HG02938 (cell line): Measurements from ENCODE around the gene RGS7.

ENCODE experiments used
- ATAC-seq: cut with Tn5 transposase; IDR thresholded peaks from one replicate; pipeline ENCODE4 v1.9.1; 2021; ENCODE audit warnings: mild to moderate bottlenecking, moderate library complexity; ENCODE audit not compliant: unreplicated experiment

The RGS7 gene

GRCh38 chr1:240869071-240869470 lies 487.9 kb downstream of the RGS7 start:
- ATAC-seq, result no peak

GRCh38 chr1:240866724-240867123 lies 490.3 kb downstream of the RGS7 start:
- no peak for ATAC-seq

- ATAC-seq, result no peak
These were observed 497.0 kb downstream of the RGS7 start for GRCh38 chr1:240860023-240860422.

GRCh38 chr1:240854367-240854766 lies 502.6 kb downstream of the RGS7 start:
- ATAC-seq, result no peak

- no peak for ATAC-seq
These were observed 509.7 kb downstream of the RGS7 start for GRCh38 chr1:240847325-240847724.

GRCh38 chr1:240844486-240844885 lies 512.5 kb downstream of the RGS7 start:
- ATAC-seq, result no peak

GRCh38 chr1:240843798-240844197 lies 513.2 kb downstream of the RGS7 start:
- no peak for ATAC-seq

- ATAC-seq, result no peak
These were observed 520.7 kb downstream of the RGS7 start for GRCh38 chr1:240836271-240836670.

GRCh38 chr1:240835291-240835690 lies 521.7 kb downstream of the RGS7 start:
- ATAC-seq, result no peak

- no peak for ATAC-seq
These were observed 523.9 kb downstream of the RGS7 start for GRCh38 chr1:240833075-240833474.

GRCh38 chr1:240831922-240832321 lies 525.1 kb downstream of the RGS7 start:
- ATAC-seq, result no peak

- ATAC-seq, result no peak
These were observed 525.8 kb downstream of the RGS7 start for GRCh38 chr1:240831191-240831631.

- no peak for ATAC-seq
These were observed 527.5 kb downstream of the RGS7 start for GRCh38 chr1:240829487-240829886.

GRCh38 chr1:240827786-240828185 lies 529.2 kb downstream of the RGS7 start:
- no peak for ATAC-seq

- ATAC-seq, result no peak
These were observed 532.8 kb downstream of the RGS7 start for GRCh38 chr1:240824238-240824637.

- no peak for ATAC-seq
These were observed 533.6 kb downstream of the RGS7 start for GRCh38 chr1:240823357-240823756.

- ATAC-seq, result no peak
These were observed 535.1 kb downstream of the RGS7 start for GRCh38 chr1:240821925-240822324.

GRCh38 chr1:240820816-240821215 lies 536.2 kb downstream of the RGS7 start:
- ATAC-seq, result no peak

GRCh38 chr1:240816472-240816871 lies 540.5 kb downstream of the RGS7 start:
- ATAC-seq, result no peak

- ATAC-seq, result no peak
These were observed 543.3 kb downstream of the RGS7 start for GRCh38 chr1:240813720-240814119.

GRCh38 chr1:240811256-240811655 lies 545.7 kb downstream of the RGS7 start:
- ATAC-seq, result no peak

- no peak for ATAC-seq
These were observed 548.6 kb downstream of the RGS7 start for GRCh38 chr1:240808381-240808780.

- no peak for ATAC-seq
These were observed 550.7 kb downstream of the RGS7 start for GRCh38 chr1:240806200-240806745.
